GM19023 (cell line): ENCODE results near the gene RNF141.

Experiments
- ATAC-seq: cut with Tn5 transposase; IDR thresholded peaks from one replicate; pipeline ENCODE4 v1.9.1; 2021; ENCODE audit warnings: mild to moderate bottlenecking, moderate library complexity; ENCODE audit not compliant: unreplicated experiment

The RNF141 gene

GRCh38 chr11:10526974-10527918, 13.7 kb downstream of the RNF141 start:
- peak; percentile 45 for ATAC-seq

GRCh38 chr11:10524471-10524870, 16.5 kb downstream of the RNF141 start:
- no peak for ATAC-seq

GRCh38 chr11:10522921-10523320, 18.1 kb downstream of the RNF141 start:
- no peak for ATAC-seq

GRCh38 chr11:10522276-10522675, 18.7 kb downstream of the RNF141 start:
- ATAC-seq, result no peak

GRCh38 chr11:10520562-10520961, 20.4 kb downstream of the RNF141 start:
- no peak for ATAC-seq

GRCh38 chr11:10519630-10520029, 21.4 kb downstream of the RNF141 start:
- no peak for ATAC-seq

- no peak for ATAC-seq
Observed at GRCh38 chr11:10518891-10519290, 22.1 kb downstream of the RNF141 start.

GRCh38 chr11:10518123-10518522, 22.9 kb downstream of the RNF141 start:
- no peak for ATAC-seq

- ATAC-seq, result no peak
Observed at GRCh38 chr11:10515418-10515817, 25.6 kb downstream of the RNF141 start.

- ATAC-seq, result no peak
Observed at GRCh38 chr11:10514709-10515108, 26.3 kb downstream of the RNF141 start.

- ATAC-seq, result no peak
Observed at GRCh38 chr11:10514202-10514601, 26.8 kb downstream of the RNF141 start.

- ATAC-seq, result no peak
Observed at GRCh38 chr11:10511181-10511621, 29.8 kb downstream of the RNF141 start.

- no peak for ATAC-seq
Observed at GRCh38 chr11:10506008-10506370, 35.0 kb downstream of the RNF141 start.

GRCh38 chr11:10505278-10506007, 35.5 kb downstream of the RNF141 start:
- no peak for ATAC-seq

- ATAC-seq, result no peak
Observed at GRCh38 chr11:10504490-10504889, 36.5 kb downstream of the RNF141 start.

- ATAC-seq, result no peak
Observed at GRCh38 chr11:10503777-10504480, 37.1 kb downstream of the RNF141 start.

- ATAC-seq, result no peak
Observed at GRCh38 chr11:10503221-10503620, 37.8 kb downstream of the RNF141 start.

GRCh38 chr11:10502770-10503169, 38.2 kb downstream of the RNF141 start:
- ATAC-seq, result no peak

GRCh38 chr11:10502065-10502680, 38.8 kb downstream of the RNF141 start:
- no peak for ATAC-seq

- no peak for ATAC-seq
Observed at GRCh38 chr11:10500757-10501684, 40.0 kb downstream of the RNF141 start.
